GM19351 (cell line): ENCODE results near the gene TCAP.

Source experiments
- ATAC-seq: cut with Tn5 transposase; IDR thresholded peaks from one replicate; pipeline ENCODE4 v1.9.1; 2021; ENCODE audit warnings: mild to moderate bottlenecking, moderate library complexity; ENCODE audit not compliant: unreplicated experiment

Gene TCAP

GRCh38 chr17:39628655-39629493, 36.3 kb upstream of the TCAP start:
- no peak for ATAC-seq

GRCh38 chr17:39629494-39629880, 35.7 kb upstream of the TCAP start:
- ATAC-seq = no peak

DNA sequence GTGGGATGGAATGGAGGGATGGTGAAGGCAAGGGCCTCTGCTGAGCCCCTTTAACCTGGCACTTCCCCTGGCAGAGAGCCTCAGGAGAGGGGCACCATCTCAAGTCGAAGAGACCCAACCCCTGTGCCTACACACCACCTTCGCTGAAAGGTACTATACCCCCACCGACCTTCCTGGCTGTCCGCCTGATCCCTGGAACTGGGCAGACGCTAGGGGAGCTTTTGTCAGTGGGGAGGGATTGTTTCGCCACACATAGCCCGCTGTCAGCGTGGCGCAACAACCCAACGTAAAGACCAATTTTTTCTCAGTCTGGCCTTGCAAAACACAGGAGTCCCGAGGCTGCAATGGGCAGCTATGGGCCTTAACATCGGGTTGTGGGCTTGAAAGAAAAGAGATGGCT, 35.3 kb upstream of the TCAP start:
- no peak for ATAC-seq

- ATAC-seq = no peak
These were observed 33.7 kb upstream of the TCAP start for GRCh38 chr17:39631403-39631802.

DNA sequence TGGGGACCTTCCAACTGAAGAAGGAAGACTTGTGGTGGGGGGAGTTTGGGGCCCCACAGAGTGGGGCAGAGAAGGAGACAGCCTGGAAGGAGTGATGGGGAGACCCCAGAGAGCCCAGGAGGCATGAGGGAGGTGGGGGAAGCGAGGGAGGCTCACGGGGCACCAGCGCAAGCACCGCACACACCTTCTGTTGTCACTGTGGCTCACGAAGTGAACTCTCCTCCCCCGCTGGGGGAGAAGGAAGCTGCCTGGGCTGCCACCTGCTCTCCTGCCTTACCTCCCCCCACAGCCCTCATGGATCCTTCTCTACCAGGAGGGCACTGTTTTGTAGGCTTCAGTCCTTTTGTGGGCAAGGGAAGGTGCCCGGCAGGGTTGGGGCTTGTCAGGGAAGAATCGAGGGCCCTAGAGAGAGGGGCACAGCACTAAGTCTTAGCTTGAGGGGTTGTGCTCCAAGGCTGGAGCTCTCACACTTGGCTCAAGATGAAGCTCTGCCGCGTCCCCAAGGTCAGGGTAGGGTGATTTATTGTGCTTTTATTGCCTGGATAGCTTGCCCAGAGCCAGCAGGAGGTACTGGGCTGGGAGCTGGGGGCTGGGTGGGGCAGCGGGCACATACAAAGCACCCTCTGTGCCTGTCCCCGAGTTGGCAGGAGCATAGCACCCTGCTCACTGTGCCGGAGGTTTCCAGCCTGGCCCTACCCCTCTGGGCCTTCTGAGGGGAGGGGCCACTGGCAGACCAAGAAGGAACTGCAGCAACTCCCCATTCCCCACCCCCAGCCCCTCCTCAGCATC, 32.8 kb upstream of the TCAP start:
- no peak for ATAC-seq

DNA sequence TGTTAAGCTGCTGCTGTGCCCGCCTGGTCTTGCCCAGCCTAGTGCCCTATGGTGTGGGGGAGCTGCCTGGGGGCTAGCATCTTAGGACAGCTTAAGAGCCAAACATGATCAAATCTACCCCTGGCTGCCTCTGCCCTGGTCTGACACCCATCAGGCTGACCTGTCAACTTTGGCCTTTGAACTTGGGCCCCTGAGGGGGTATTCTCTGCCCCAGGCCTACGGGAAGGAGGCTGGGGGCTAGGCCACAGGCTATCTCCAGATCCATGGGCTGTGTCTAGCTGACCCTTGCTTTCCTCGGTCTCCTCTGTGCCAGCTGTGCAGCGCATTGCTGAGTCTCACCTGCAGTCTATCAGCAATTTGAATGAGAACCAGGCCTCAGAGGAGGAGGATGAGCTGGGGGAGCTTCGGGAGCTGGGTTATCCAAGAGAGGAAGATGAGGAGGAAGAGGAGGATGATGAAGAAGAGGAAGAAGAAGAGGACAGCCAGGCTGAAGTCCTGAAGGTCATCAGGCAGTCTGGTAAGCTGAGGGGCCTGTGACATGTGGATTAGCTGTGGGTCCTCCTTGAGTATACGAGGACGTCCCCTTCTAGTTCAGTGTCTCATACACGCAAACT, 31.5 kb upstream of the TCAP start:
- ATAC-seq = no peak

- ATAC-seq = no peak
These were observed 30.7 kb upstream of the TCAP start for GRCh38 chr17:39634384-39634871.

- no peak for ATAC-seq
These were observed 29.5 kb upstream of the TCAP start for GRCh38 chr17:39635614-39636176.

DNA sequence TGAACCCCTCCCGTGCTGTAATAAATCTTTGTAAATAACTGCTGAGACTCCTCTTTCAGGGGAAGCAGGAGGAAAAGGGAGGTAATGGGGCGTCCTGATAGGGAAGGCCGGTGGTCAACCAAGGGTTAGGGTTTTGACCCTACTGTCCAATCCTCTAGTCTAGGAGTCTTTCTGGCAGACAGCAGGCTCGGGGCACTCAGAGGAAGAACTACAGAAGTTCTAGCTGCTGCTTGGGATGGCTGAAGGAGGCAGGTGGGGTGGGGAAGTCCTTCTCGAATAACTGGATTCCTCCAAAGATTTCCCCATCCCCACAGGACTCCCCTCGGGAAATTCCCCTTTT, 28.6 kb upstream of the TCAP start:
- no peak for ATAC-seq

GRCh38 chr17:39636927-39637736, 28.0 kb upstream of the TCAP start, which contains the start of gene STARD3:
STARD3 (plus strand) TSS chr17:39637144; CDS start chr17:39653532, 16,388 bp downstream.
- peak; percentile 73 for ATAC-seq

GRCh38 chr17:39638317-39638716, 26.8 kb upstream of the TCAP start:
- ATAC-seq = no peak

GRCh38 chr17:39639043-39639442, 26.1 kb upstream of the TCAP start:
- ATAC-seq = no peak

- ATAC-seq = no peak
These were observed 25.3 kb upstream of the TCAP start for GRCh38 chr17:39639566-39640458.

DNA sequence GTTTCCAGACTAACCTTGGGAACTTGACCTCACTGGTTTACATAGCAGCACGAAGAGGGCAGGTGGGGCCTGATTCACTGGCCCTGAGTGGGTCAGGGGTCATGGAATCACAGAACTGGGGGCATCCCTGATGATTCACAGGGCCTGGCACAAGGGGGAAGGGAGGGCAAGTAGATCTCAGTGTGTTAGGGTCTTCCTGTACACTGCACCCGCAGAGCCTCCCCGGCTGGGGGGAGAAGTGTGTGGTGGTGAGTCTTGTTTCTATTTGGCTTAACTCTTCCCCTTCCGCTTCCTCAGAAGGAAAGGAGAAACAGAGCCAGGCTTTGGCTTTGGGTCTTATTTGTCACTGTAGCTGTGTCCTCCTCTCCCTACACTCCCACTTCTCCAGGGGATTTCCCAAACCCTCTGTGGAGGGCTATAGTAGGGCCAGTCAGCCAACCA, 24.5 kb upstream of the TCAP start:
- no peak for ATAC-seq

- no peak for ATAC-seq
These were observed 24.1 kb upstream of the TCAP start for GRCh38 chr17:39641097-39641496.

DNA sequence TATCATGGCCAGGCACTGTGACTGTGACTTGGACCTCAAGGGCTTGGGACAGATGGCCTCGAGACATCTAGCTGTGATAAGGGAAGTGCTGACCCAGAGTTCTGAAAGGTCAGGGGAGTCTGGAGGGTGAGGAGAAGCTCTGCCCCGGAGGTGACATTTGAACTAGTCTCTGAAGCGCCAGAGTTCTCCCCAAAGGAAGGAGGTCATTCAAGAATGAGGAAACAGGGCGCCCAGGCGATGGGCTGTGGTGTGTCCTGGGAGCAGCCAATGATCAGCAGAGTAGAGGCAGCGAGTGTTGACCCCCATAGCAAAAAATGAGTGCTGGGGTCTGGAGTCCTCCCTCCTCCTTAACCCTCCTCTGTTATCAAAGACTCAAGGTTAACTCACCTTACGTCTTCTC, 23.3 kb upstream of the TCAP start:
- ATAC-seq = no peak

- no peak for ATAC-seq
These were observed 22.7 kb upstream of the TCAP start for GRCh38 chr17:39642291-39643074.

- no peak for ATAC-seq
These were observed 21.9 kb upstream of the TCAP start for GRCh38 chr17:39643271-39643670.

GRCh38 chr17:39647256-39647655, 17.9 kb upstream of the TCAP start:
- ATAC-seq = no peak
